Mesenchymal stem cell (in vitro differentiated cells and primary cell): ENCODE results near the gene BAD.

Source experiments
- DNase-seq: peaks from one replicate; pipeline ENCODE4 v3.0.0-alpha.2; 2013
- H2AFZ ChIP-seq: one replicate; pipeline ENCODE4 v1.6.1; 2013; ENCODE audit warnings: low read depth, mild to moderate bottlenecking, control low read depth, inconsistent platforms, low read length, moderate library complexity
- H2AK5ac ChIP-seq: 2 replicates; pipeline ENCODE4 v1.6.1; 2013; ENCODE audit warnings: low read length, moderate library complexity, mild to moderate bottlenecking, inconsistent platforms; ENCODE audit not compliant: severe bottlenecking
- H2BK120ac ChIP-seq: one replicate; pipeline ENCODE4 v1.6.1; 2013; ENCODE audit warnings: low read depth, mild to moderate bottlenecking, inconsistent platforms, low read length, moderate library complexity
- H2BK12ac ChIP-seq, 2 experiments: one replicate each; pipeline ENCODE4 v1.6.1; 2013; ENCODE audit warnings: inconsistent platforms in 2 of 2, low read length in 2 of 2, mild to moderate bottlenecking in 2 of 2, moderate library complexity in 2 of 2, control low read depth in 1 of 2
- H2BK15ac ChIP-seq: one replicate; pipeline ENCODE4 v1.6.1; 2013; ENCODE audit warnings: mild to moderate bottlenecking, low read depth, inconsistent platforms; ENCODE audit not compliant: poor library complexity, severe bottlenecking
- H2BK5ac ChIP-seq: 2 replicates; pipeline ENCODE4 v1.6.1; 2013; ENCODE audit warnings: low read depth, mild to moderate bottlenecking, low read length, control low read depth, inconsistent platforms; ENCODE audit not compliant: poor library complexity, severe bottlenecking
- H3K14ac ChIP-seq, 2 experiments: one replicate each; pipeline ENCODE4 v1.6.1; 2013; ENCODE audit warnings: inconsistent platforms in 2 of 2, low read length in 2 of 2, control low read depth in 1 of 2, mild to moderate bottlenecking in 1 of 2, moderate library complexity in 1 of 2
- H3K18ac ChIP-seq, 2 experiments: one replicate each; pipeline ENCODE4 v1.6.1; 2013; ENCODE audit warnings: inconsistent platforms in 2 of 2, low read length in 2 of 2, control low read depth in 1 of 2, low read depth in 1 of 2, mild to moderate bottlenecking in 1 of 2
- H3K23ac ChIP-seq, 2 experiments: one replicate each; pipeline ENCODE4 v1.6.1; 2013; ENCODE audit warnings: inconsistent platforms in 2 of 2, low read length in 2 of 2, mild to moderate bottlenecking in 2 of 2, moderate library complexity in 2 of 2, control low read depth in 1 of 2
- H3K27ac ChIP-seq: 2 replicates; pipeline ENCODE4 v1.5.1; 2013; ENCODE audit warnings: mild to moderate bottlenecking, moderate library complexity, low read length, control low read depth, inconsistent platforms; ENCODE audit not compliant: poor library complexity, severe bottlenecking
- H3K27me3 ChIP-seq, 2 experiments: 2 replicates each; pipeline versions ENCODE4 v1.6.1 to v1.7.0; 2013; ENCODE audit warnings: low read length in 2 of 2, mild to moderate bottlenecking in 2 of 2, moderate library complexity in 2 of 2, control low read depth in 1 of 2, inconsistent platforms in 1 of 2; ENCODE audit not compliant: control insufficient read depth in 1 of 2, insufficient read depth in 1 of 2
- H3K36me3 ChIP-seq, 2 experiments: 2 replicates each; pipeline versions ENCODE4 v1.6.1 to v1.7.0; 2013; ENCODE audit warnings: low read length in 2 of 2, control low read depth in 1 of 2, inconsistent platforms in 1 of 2, low read depth in 1 of 2, mild to moderate bottlenecking in 1 of 2; ENCODE audit not compliant: insufficient read depth in 2 of 2, control insufficient read depth in 1 of 2
- H3K4ac ChIP-seq, 2 experiments: one replicate each; pipeline ENCODE4 v1.6.1; 2013; ENCODE audit warnings: inconsistent platforms in 2 of 2, low read length in 2 of 2, mild to moderate bottlenecking in 2 of 2, moderate library complexity in 2 of 2, control low read depth in 1 of 2, low read depth in 1 of 2
- H3K4me1 ChIP-seq: 2 replicates; pipeline ENCODE4 v1.6.1; 2013; ENCODE audit warnings: low read depth, low read length, control low read depth; ENCODE audit not compliant: control insufficient read depth, insufficient read depth
- H3K4me2 ChIP-seq: 2 replicates; pipeline ENCODE4 v1.6.1; 2013; ENCODE audit warnings: low read length, mild to moderate bottlenecking, inconsistent platforms; ENCODE audit not compliant: poor library complexity, severe bottlenecking
- H3K4me3 ChIP-seq, 2 experiments: 2 replicates each; pipeline versions ENCODE4 v1.5.1 to v1.7.0; 2013; ENCODE audit warnings: low read length in 2 of 2, mild to moderate bottlenecking in 2 of 2, control low read depth in 1 of 2, low read depth in 1 of 2; ENCODE audit not compliant: insufficient read depth in 1 of 2
- H3K79me1 ChIP-seq: replicated peaks from 2 replicates; pipeline ENCODE4 v1.6.1; 2013; ENCODE audit warnings: mild to moderate bottlenecking, control low read depth, low read length, inconsistent platforms; ENCODE audit not compliant: poor library complexity, severe bottlenecking
- H3K9ac ChIP-seq: 2 replicates; pipeline ENCODE4 v1.7.0; 2013; ENCODE audit warnings: mild to moderate bottlenecking, low read length, moderate library complexity
- H3K9me3 ChIP-seq: 2 replicates; pipeline ENCODE4 v1.7.0; 2013; ENCODE audit warnings: mild to moderate bottlenecking, low read length; ENCODE audit not compliant: control insufficient read depth
- H4K8ac ChIP-seq: one replicate; pipeline ENCODE4 v1.6.1; 2013; ENCODE audit warnings: inconsistent platforms, mild to moderate bottlenecking, low read length, moderate library complexity
- H4K91ac ChIP-seq: one replicate; pipeline ENCODE4 v1.6.1; 2013; ENCODE audit warnings: mild to moderate bottlenecking, low read length, inconsistent platforms
- WGBS: methylation state at CpG from one replicate; pipeline ENCODE4 v1.1.7; 2013; ENCODE audit warnings: mixed read lengths; 5-methylcytosine and 5-hydroxymethylcytosine counted together

BAD gene

GRCh38 chr11:64224891-64225607, 59.4 kb downstream of the BAD start:
- no peak overlapping the region for H3K18ac ChIP-seq
- no peak overlapping the region for H2BK12ac ChIP-seq
- H3K14ac ChIP-seq: no peak overlapping the region
- H3K4me3 ChIP-seq: peak overlapping the region; percentile 92 to 95
- H3K4me2 ChIP-seq: peak overlapping the region; percentile 89
- H3K4ac ChIP-seq: peak overlapping the region in 1 of 2 experiments; percentile 68
- peak overlapping the region; percentile 49 for H4K91ac ChIP-seq
- no peak overlapping the region for H2AK5ac ChIP-seq
- H3K36me3 ChIP-seq: peaks cover 23 to 36% of the 10 kb centered on the region in 2 experiments
- H3K27me3 ChIP-seq: no peaks in the 10 kb centered on the region
- WGBS: 82% methylated on average over 21 of the region's 22 CpGs
- H4K8ac ChIP-seq: peak overlapping the region; percentile 22
- no peak overlapping the region for H2BK5ac ChIP-seq
- H3K27ac ChIP-seq: peak overlapping the region; percentile 2
- H2AFZ ChIP-seq: no peak overlapping the region
- no peaks in the 10 kb centered on the region for H3K9me3 ChIP-seq
- DNase-seq: no peak
- peaks cover 23% of the 10 kb centered on the region for H3K79me1 ChIP-seq
- no peak overlapping the region for H2BK120ac ChIP-seq
- H3K9ac ChIP-seq: peak overlapping the region; percentile 95
- peaks cover 51% of the 10 kb centered on the region for H3K4me1 ChIP-seq
- peak overlapping the region; percentile 44 for H2BK15ac ChIP-seq
- H3K23ac ChIP-seq: no peak overlapping the region

- 95% methylated on average over 17 of the region's 17 CpGs for WGBS
- Histone ChIP-seq H3K36me3 (peaks cover 23 to 40% of the 10 kb centered on the region in 2 experiments), H3K4ac (no peak overlapping the region)
Observed at GRCh38 chr11:64224151-64224890, 60.1 kb downstream of the BAD start.

GRCh38 chr11:64223001-64223651, 61.3 kb downstream of the BAD start:
- no peaks in the 10 kb centered on the region for H3K9me3 ChIP-seq
- no peaks in the 10 kb centered on the region for H3K27me3 ChIP-seq
- H3K9ac ChIP-seq: no peak overlapping the region
- no peak for DNase-seq
- no peak overlapping the region for H3K4me2 ChIP-seq
- peaks cover 20% of the 10 kb centered on the region for H3K79me1 ChIP-seq
- H3K14ac ChIP-seq: no peak overlapping the region
- peak overlapping the region; percentile 22 for H4K91ac ChIP-seq
- H3K4me1 ChIP-seq: peaks cover 43% of the 10 kb centered on the region
- peak overlapping the region; percentile 38 for H2AK5ac ChIP-seq
- no peak overlapping the region for H2BK12ac ChIP-seq
- no peak overlapping the region for H3K23ac ChIP-seq
- no peak overlapping the region for H3K18ac ChIP-seq
- no peak overlapping the region for H2AFZ ChIP-seq
- WGBS: 97% methylated on average over 24 of the region's 24 CpGs
- no peak overlapping the region for H4K8ac ChIP-seq
- peak overlapping the region in 1 of 2 experiments; percentile 5 for H3K4me3 ChIP-seq
- no peak overlapping the region for H2BK120ac ChIP-seq
- no peak overlapping the region for H2BK15ac ChIP-seq
- peaks cover 23 to 41% of the 10 kb centered on the region in 2 experiments for H3K36me3 ChIP-seq
- no peak overlapping the region for H3K4ac ChIP-seq
- no peak overlapping the region for H3K27ac ChIP-seq
- no peak overlapping the region for H2BK5ac ChIP-seq

More at GRCh38 chr11:64224151-64224890, 60.1 kb downstream of the BAD start:
- no peak for DNase-seq
- H3K4me2 ChIP-seq: no peak overlapping the region
- H3K14ac ChIP-seq: no peak overlapping the region
- H3K79me1 ChIP-seq: peaks cover 23% of the 10 kb centered on the region
- no peak overlapping the region for H2BK120ac ChIP-seq
- no peak overlapping the region for H2BK5ac ChIP-seq
- H3K9me3 ChIP-seq: no peaks in the 10 kb centered on the region
- no peak overlapping the region for H4K8ac ChIP-seq
- no peak overlapping the region for H2AFZ ChIP-seq
- peak overlapping the region; percentile 49 for H4K91ac ChIP-seq
- H2AK5ac ChIP-seq: peak overlapping the region; percentile 24
- H3K4me3 ChIP-seq: peak overlapping the region in 1 of 2 experiments; percentile 14
- no peaks in the 10 kb centered on the region for H3K27me3 ChIP-seq
- H2BK15ac ChIP-seq: no peak overlapping the region
- H3K18ac ChIP-seq: no peak overlapping the region
- no peak overlapping the region for H3K9ac ChIP-seq
- peak overlapping the region; percentile 6 for H3K27ac ChIP-seq
- no peak overlapping the region for H2BK12ac ChIP-seq
- H3K4me1 ChIP-seq: peaks cover 47% of the 10 kb centered on the region
- no peak overlapping the region for H3K23ac ChIP-seq

- Histone ChIP-seq H2BK5ac (no peak overlapping the region), H3K9ac (no peak overlapping the region)
Observed at GRCh38 chr11:64222651-64223000, 61.8 kb downstream of the BAD start.

More at GRCh38 chr11:64222651-64223000, 61.8 kb downstream of the BAD start:
- Histone ChIP-seq H2AK5ac (no peak overlapping the region), H2AFZ (no peak overlapping the region), H3K18ac (no peak overlapping the region), H3K14ac (no peak overlapping the region), H2BK12ac (no peak overlapping the region), H3K4me2 (no peak overlapping the region), H4K91ac (no peak overlapping the region), H3K23ac (no peak overlapping the region), H3K4ac (no peak overlapping the region), H2BK120ac (no peak overlapping the region), H3K79me1 (peaks cover 20% of the 10 kb centered on the region), H3K9me3 (no peaks in the 10 kb centered on the region), H3K4me1 (peaks cover 43% of the 10 kb centered on the region), H3K27me3 (no peaks in the 10 kb centered on the region), H3K27ac (no peak overlapping the region), H3K36me3 (peaks cover 23 to 41% of the 10 kb centered on the region in 2 experiments), H3K4me3 (no peak overlapping the region), H2BK15ac (no peak overlapping the region), H4K8ac (no peak overlapping the region)
- 96% methylated on average over 9 of the region's 9 CpGs for WGBS
- no peak for DNase-seq
